Activated CD4-positive, alpha-beta T cell treated with anti-CD3 and anti-CD28 coated beads, Interleukin-2, amount 50 U/mL, for 16 hours (primary cell): Measurements from ENCODE around the gene DENND1A.

Experiments
- DNase-seq: peaks from one replicate; pipeline ENCODE4 v3.0.0-alpha.2; 2020

The DENND1A gene

DNA sequence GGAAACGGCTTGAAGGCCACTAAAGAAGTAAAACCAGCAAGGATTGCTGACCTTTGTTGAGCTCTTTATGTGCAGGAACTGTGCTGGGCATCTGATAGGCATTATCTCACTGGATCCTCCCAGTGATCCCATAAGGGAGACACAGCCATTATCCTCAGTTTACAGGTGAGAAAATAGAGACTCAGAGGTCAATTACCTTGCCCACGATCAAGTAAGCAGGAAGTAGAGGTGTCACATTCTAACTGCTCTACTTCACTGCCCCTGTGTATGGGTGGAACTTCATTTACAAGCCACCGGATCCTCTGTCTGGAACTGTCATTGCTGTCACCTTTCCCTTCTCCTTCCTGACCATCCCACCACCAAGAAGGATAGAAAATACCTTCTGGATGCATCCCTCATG is 325.1 kb downstream of the DENND1A start:
- DNase-seq = no peak

DNA sequence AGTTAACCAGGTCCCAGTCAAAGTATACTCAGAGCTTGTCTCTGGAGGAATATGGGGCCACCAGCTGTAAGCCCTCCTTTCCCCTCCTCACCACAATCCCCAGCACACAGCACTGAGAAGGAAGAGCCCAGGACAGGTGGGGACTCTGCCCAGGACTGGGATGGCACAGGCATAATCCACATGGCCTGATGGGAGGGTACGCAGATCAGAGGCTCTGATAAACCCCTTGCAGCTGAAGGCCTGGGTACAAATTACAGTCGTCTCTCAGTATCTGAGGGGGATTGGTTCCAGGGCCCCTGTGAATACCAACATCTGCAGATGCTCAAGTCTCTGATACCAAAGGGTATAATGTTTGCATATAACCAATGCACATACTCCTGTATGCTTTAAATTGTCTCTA is 328.1 kb downstream of the DENND1A start:
- no peak for DNase-seq

GRCh38 chr9:123599781-123600180 is 330.1 kb downstream of the DENND1A start:
- no peak for DNase-seq

GRCh38 chr9:123597876-123598556 is 331.9 kb downstream of the DENND1A start:
- no peak for DNase-seq

GRCh38 chr9:123597048-123597447 is 332.9 kb downstream of the DENND1A start:
- no peak for DNase-seq

DNA sequence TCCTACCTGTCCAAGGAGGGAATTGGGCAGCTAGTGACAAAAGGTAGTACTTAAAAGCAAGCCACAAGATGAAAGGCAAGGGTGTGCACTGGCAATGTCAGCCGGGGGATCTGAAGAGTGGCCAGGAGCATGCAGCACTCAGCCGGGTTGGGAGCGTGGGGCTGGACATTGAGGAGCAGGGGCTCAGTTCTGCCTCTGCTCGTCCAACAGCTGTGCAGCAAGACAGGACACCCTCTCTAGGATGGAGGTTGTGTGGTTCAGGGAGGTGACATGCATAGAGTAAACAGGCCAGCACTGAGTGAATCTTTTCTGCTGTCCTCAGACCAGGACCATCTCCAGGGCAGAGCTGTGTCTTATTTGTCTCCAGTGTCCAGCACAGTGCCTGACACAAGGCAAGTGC is 338.6 kb downstream of the DENND1A start:
- DNase-seq = no peak

- no peak for DNase-seq
Measured at GRCh38 chr9:123590499-123590898, 339.4 kb downstream of the DENND1A start.

GRCh38 chr9:123589361-123590239 is 340.3 kb downstream of the DENND1A start:
- DNase-seq = no peak

DNA sequence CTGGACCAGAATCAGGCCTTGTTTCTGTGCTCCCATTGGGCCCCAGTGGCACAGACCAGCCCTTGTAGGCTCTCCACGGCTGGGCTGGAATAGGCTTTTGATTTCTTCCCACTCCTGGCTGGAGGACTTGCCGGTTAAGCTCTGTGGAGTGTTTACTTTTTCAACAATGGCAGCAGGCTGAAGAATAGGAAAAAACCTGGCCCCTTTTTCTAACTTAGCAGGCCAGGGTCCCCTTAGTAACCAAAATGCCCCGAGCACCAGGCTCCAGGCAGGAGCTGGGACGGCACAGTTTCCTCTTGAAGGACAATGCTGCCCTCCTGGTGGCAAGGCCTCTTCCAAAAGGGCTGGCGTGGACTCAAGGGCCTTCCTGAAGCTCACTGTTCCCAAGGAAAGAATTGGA is 343.7 kb downstream of the DENND1A start:
- DNase-seq = no peak

- DNase-seq = no peak
Measured at GRCh38 chr9:123584202-123585176, 345.4 kb downstream of the DENND1A start.

GRCh38 chr9:123583646-123584045 is 346.3 kb downstream of the DENND1A start:
- no peak for DNase-seq

GRCh38 chr9:123571240-123571639 is 358.7 kb downstream of the DENND1A start:
- DNase-seq = no peak

DNA sequence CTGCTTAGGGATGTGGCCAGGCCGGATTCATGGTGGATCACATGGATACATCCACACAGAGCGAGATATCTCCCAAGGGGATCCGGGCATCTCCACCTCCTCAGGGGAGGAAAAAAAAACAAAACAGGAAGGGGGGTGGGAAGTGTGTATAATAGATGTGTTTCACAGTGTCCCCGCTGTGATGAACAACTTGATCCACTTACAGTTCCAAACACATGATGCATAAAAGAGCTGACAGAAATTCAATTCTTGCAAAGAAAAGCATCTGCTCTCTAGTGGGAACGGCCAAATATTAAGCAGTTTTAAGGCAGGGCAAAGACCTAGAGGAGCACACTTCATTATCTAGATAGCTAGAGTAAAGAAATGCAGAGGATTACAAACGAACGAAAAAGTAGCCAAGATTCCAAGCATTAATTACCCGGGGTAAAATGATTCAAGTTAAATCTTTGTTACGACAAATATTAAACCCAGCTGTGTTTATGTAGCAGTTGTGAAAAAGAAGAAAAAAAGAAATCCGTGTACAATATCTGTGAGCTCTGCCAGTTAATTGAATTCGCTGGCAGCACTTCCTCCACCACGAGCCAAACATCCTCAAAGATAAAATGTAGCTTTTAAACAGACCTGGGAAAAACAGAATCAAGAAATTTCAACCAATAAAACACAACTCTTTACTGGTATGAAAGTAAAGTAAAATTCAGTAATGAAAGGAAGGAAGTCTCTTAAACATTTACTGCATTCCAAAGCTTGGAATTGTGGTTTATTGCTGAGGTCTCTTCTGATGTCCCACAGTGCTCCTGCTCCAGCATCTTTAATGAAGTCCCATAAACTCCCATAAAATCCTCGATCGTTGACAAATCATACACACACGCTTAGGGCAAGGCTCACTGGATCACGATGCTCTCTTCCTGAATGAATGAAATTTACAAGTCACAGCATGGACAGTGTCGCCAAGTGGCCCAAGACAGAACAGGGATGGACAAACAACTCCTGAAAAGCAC is 360.9 kb downstream of the DENND1A start:
- no peak for DNase-seq

GRCh38 chr9:123567013-123567412 is 362.9 kb downstream of the DENND1A start:
- DNase-seq = no peak

- no peak for DNase-seq
Measured at GRCh38 chr9:123564652-123565051, 365.3 kb downstream of the DENND1A start.

- peak; percentile 65 for DNase-seq
Measured at GRCh38 chr9:123562844-123563346, 367.0 kb downstream of the DENND1A start.

GRCh38 chr9:123561046-123561445 is 368.9 kb downstream of the DENND1A start:
- no peak for DNase-seq

DNA sequence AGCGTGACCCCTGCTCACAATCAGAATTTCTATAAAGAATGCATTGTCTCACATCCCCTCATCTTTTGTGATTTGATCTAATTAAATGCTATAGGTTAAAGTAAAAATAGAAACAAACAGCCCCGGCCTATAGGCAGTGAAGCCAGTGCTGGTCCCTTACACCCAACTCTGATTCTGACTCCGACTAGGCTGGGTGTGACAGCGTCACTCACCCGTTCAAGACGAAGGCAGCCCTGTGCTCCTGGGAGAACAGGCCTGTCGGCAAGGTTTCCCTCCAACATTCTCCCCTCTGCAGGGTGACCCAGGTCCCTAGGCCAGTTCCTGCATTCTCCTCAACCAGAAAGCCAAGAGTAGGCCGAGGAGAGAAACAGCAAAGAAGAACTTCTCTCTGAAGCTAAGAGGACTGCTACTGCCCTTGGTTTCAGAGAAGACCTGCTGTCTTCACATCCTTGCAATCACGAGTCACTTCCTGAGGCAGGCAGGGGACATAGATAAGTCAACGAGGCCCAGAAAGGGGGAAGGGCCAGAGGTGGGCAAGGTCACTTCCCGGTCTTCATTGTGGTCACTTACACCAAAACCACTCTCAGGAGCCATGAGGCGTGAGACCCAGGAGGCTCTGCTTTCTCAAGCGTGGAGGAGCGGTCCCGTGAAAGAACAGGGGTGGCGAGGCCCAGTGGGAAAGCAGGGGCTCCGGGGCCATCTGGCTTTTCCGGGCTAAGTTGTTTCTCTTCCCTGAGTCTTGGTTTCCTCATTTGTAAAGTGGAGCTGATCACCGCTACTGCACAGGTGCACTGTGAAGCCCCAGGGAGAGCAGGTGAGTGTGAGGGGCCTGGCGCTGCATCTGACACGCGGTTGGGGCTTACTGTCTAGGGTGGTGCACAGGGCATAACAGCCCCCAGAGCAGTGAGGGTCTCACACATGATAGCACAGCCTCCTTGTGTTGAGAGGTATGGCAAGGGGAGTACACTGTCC is 373.2 kb downstream of the DENND1A start:
- DNase-seq = no peak

- no peak for DNase-seq
Measured at GRCh38 chr9:123555646-123556045, 374.3 kb downstream of the DENND1A start.

DNA sequence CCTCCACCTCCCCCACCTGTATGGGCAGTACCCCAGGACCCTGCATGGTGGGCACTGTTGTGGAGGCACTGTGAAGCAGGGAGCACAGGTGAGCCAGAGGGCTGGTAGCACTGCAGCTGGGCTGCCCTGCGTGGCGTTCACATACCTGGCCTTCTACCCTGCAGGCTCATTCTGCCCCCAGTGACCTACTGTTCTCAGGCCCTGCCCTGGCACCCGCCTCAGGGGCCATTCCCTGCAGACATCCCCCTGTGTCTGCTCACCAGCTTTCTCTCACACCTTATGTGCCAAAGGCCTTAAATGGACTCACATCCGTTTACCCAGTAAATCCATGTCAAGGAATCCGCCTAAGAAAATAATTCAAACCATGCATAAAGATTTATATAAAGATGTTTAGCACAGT is 377.4 kb downstream of the DENND1A start:
- no peak for DNase-seq
